ENCODE data around the gene STIMATE. TPM values are rescaled to one million over a fixed set of nuclear protein-coding genes. Genes with fewer than 3 reads are reported as not detected.

STIMATE gene
- total and polyA plus RNA-seq, 2 of the 4 experiments (the other 2 are of a cell fraction), result 10.6 to 17.8 TPM

DNA sequence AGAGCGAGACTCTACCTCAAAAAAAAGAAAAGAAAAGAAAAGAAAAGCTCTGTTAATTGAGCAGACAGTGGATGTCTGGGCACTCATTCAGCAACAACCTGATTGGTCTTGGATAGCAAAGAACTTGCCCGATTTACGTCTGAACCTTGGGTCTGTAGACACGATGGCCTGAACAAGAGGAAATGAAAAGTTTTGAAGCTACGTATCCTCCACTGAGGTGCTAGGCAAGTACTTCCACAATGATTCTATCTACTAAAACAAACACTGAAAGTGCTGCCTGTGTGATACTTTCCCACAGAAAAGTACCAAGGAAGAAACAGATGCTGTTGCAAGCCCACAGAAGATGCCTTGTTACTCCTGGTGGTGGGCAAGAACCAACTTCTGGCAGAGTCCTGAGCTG is 40.7 kb downstream of the STIMATE start:
- Histone ChIP-seq H3K9ac (ENCODE audit: low read depth, low read length) (no peak overlapping the region), H2AK5ac (ENCODE audit: low read depth, low read length) (no peak overlapping the region), H3K27me3 (ENCODE audit: control insufficient read depth, insufficient read depth, low read length) (no peaks in the 10 kb centered on the region), H4K91ac (ENCODE audit: insufficient read depth, low read depth, low read length) (no peak overlapping the region), H4K8ac (ENCODE audit: low read depth in 2 of 2, low read length in 2 of 2) (no peak overlapping the region), H4K5ac (ENCODE audit: low read depth, low read length) (no peak overlapping the region), H2BK15ac (ENCODE audit: low read depth, low read length) (no peak overlapping the region), H3K4me3 (ENCODE audit: insufficient read depth, low read depth, low read length) (no peak overlapping the region), H3K18ac (ENCODE audit: low read depth, low read length) (no peak overlapping the region), H3K14ac (replicated peaks; ENCODE audit: low read depth, low read length) (no peak overlapping the region), H2BK20ac (ENCODE audit: low read depth, low read length) (no peak overlapping the region), H3K9me1 (ENCODE audit: insufficient read depth, low read length) (peaks cover 12% of the 10 kb centered on the region; the same call in 1 of the 2 replicates), H3K27ac (ENCODE audit: insufficient read depth, low read length) (no peak overlapping the region), H2AK9ac (replicated peaks; ENCODE audit: low read depth, low read length, poor library complexity) (no peak overlapping the region), H2BK5ac (ENCODE audit: low read depth, low read length, poor library complexity, severe bottlenecking) (no peak overlapping the region), H3K4me1 (ENCODE audit: control insufficient read depth, insufficient read depth, low read length) (peaks cover 2% of the 10 kb centered on the region; the same call in 1 of the 2 replicates), H3K36me3 (ENCODE audit: control insufficient read depth, insufficient read depth, low read length) (peaks cover 6% of the 10 kb centered on the region), H3K79me1 (ENCODE audit: low read depth in 1 of 2, low read length in 2 of 2) (peaks cover 0 to 3% of the 10 kb centered on the region in 2 experiments; a peak in 1 of 4 replicates), H2AFZ (replicated peaks; ENCODE audit: low read length, poor library complexity) (no peak overlapping the region), H3K9me3 (ENCODE audit: control insufficient read depth, insufficient read depth, low read length) (no peaks in the 10 kb centered on the region), H3K23ac (ENCODE audit: low read depth, low read length) (no peak overlapping the region), H2BK120ac (ENCODE audit: low read depth, low read length) (no peak overlapping the region), H4K20me1 (ENCODE audit: insufficient read depth, low read length) (peaks cover 7% of the 10 kb centered on the region; the same call in 1 of the 2 replicates), H3K4me2 (ENCODE audit: low read depth, low read length) (no peak overlapping the region), H3K56ac (ENCODE audit: extremely low read depth, insufficient read depth, low read length) (no peak overlapping the region), H3K4ac (ENCODE audit: low read depth, low read length) (no peak overlapping the region)
- ChIA-PET POLR2A (ENCODE audit: unreplicated experiment) (no interaction called here), CTCF (interaction anchor here (0.8 kb wide), 1 partner anchor 17 kb away, joined by 3 read pairs; no protein-coding TSS in a partner anchor)
- ATAC-seq (ENCODE audit: low read depth) (no peak), DNase-seq (no peak)
- intact Hi-C loops (cut with micrococcal nuclease) (no loop called here), in situ Hi-C loops (cut with MboI; ENCODE audit: low sequenced_read_pairs) (no loop called here), dilution Hi-C loops (cut with HindIII; ENCODE audit: low sequenced_read_pairs, unreplicated experiment) (no loop called here)
- TF ChIP-seq, protein P1, sequence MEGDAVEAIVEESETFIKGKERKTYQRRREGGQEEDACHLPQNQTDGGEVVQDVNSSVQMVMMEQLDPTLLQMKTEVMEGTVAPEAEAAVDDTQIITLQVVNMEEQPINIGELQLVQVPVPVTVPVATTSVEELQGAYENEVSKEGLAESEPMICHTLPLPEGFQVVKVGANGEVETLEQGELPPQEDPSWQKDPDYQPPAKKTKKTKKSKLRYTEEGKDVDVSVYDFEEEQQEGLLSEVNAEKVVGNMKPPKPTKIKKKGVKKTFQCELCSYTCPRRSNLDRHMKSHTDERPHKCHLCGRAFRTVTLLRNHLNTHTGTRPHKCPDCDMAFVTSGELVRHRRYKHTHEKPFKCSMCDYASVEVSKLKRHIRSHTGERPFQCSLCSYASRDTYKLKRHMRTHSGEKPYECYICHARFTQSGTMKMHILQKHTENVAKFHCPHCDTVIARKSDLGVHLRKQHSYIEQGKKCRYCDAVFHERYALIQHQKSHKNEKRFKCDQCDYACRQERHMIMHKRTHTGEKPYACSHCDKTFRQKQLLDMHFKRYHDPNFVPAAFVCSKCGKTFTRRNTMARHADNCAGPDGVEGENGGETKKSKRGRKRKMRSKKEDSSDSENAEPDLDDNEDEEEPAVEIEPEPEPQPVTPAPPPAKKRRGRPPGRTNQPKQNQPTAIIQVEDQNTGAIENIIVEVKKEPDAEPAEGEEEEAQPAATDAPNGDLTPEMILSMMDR (conservative IDR thresholded peaks at IDR 0.05; ENCODE audit: low read depth, low read length), result no peak
- TF ChIP-seq MAFK (IDR thresholded peaks at IDR 0.05; ENCODE audit: low read depth, low read length) (no peak), SMC3 (IDR thresholded peaks at IDR 0.05; ENCODE audit: low read depth, low read length) (no peak), NFE2L2 (IDR thresholded peaks at IDR 0.05; ENCODE audit: low read depth, low read length) (no peak), POLR2A (IDR thresholded peaks at IDR 0.05; ENCODE audit: low read depth, low read length) (no peak), RFX5 (IDR thresholded peaks at IDR 0.05; ENCODE audit: low read depth, low read length) (no peak), BHLHE40 (IDR thresholded peaks at IDR 0.05; ENCODE audit: low read depth, low read length) (no peak), MAZ (IDR thresholded peaks at IDR 0.05; ENCODE audit: borderline replicate concordance, low read depth, low read length) (no peak)
- TF ChIP-seq, protein P2, sequence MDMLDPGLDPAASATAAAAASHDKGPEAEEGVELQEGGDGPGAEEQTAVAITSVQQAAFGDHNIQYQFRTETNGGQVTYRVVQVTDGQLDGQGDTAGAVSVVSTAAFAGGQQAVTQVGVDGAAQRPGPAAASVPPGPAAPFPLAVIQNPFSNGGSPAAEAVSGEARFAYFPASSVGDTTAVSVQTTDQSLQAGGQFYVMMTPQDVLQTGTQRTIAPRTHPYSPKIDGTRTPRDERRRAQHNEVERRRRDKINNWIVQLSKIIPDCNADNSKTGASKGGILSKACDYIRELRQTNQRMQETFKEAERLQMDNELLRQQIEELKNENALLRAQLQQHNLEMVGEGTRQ (IDR thresholded peaks at IDR 0.05; ENCODE audit: low read depth, low read length), result no peak
- TF ChIP-seq, protein P3, sequence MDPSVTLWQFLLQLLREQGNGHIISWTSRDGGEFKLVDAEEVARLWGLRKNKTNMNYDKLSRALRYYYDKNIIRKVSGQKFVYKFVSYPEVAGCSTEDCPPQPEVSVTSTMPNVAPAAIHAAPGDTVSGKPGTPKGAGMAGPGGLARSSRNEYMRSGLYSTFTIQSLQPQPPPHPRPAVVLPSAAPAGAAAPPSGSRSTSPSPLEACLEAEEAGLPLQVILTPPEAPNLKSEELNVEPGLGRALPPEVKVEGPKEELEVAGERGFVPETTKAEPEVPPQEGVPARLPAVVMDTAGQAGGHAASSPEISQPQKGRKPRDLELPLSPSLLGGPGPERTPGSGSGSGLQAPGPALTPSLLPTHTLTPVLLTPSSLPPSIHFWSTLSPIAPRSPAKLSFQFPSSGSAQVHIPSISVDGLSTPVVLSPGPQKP (IDR thresholded peaks at IDR 0.05; ENCODE audit: borderline replicate concordance, low read depth, low read length), result no peak
- WGBS, 2 experiments (ENCODE audit: extremely low coverage in 2 of 2, insufficient read length in 1 of 2), result no CpG with 5 or more reads among the region's 5 CpGs
- no TSS peak for BruUV-seq (replicated peaks)

All from IMR-90 (cell line).